ENCODE data around the gene PHKG2. TPM values are rescaled to one million over a fixed set of nuclear protein-coding genes. Genes with fewer than 3 reads are reported as not detected.
"Not testable (repeated sequence)": the region's sequence is repeated elsewhere in the genome, so short reads cannot be mapped to it uniquely, and the experiment has no call there.

PHKG2 gene
- 10 to 100 TPM; 32.1 to 37.6 (median 33.0) TPM for total RNA-seq
- long read RNA-seq, donor 1, full-length matches to known transcripts = 17 of 29 reads
- long read RNA-seq, donor 1, partial matches to known transcripts = 4 of 29 reads
- long read RNA-seq, donor 1, other reads (novel, unspliced or antisense) = 8 of 29 reads
- long read RNA-seq, donor 2, full-length matches to known transcripts = 39 of 50 reads
- long read RNA-seq, donor 2, partial matches to known transcripts = 3 of 50 reads
- long read RNA-seq, donor 2, other reads (novel, unspliced or antisense) = 8 of 50 reads

GRCh38 chr16:30747799-30748633 is at the start of gene PHKG2:
Gene PHKG2 (plus strand): TSS chr16:30748425. CDS start chr16:30748821, 396 bp downstream.
- Histone ChIP-seq H3K9me3 (no peaks in the 10 kb centered on the region), H3K4me3 (peak within 1 kb of the TSS; percentile 52), H3K4me1 (ENCODE audit: low read depth) (peaks cover 25% of the 10 kb centered on the region), H3K36me3 (ENCODE audit: low read depth) (peaks cover 3% of the 10 kb centered on the region)
- TF ChIP-seq CTCF (IDR thresholded peaks at IDR 0.05) = peak; percentile 22
- DNase-seq (peak; percentile 99 to 100 (median 99)), ATAC-seq (peak; percentile 94)
- intact Hi-C loops (cut with DNase I, micrococcal nuclease) = no loop called here

GRCh38 chr16:30698816-30699614 is 49.2 kb upstream of the PHKG2 start, which contains the start of gene SRCAP:
Gene SRCAP (plus strand): TSS chr16:30699171. CDS start chr16:30700825, 1,654 bp downstream.
- H3K4me3 ChIP-seq = peak within 1 kb of the TSS; percentile 94
- H3K9me3 ChIP-seq = no peaks in the 10 kb centered on the region
- peak; percentile 81 for ATAC-seq
- peak; percentile 92 to 93 (median 93) for DNase-seq
- H3K36me3 ChIP-seq (ENCODE audit: low read depth) = peaks cover 5% of the 10 kb centered on the region
- peaks cover 13% of the 10 kb centered on the region for H3K4me1 ChIP-seq (ENCODE audit: low read depth)
- TF ChIP-seq CTCF (IDR thresholded peaks at IDR 0.05) = no peak
- intact Hi-C loops (cut with DNase I, micrococcal nuclease) = no loop called here

GRCh38 chr16:30699615-30700099 is 48.6 kb upstream of the PHKG2 start:
- no peak for TF ChIP-seq CTCF (IDR thresholded peaks at IDR 0.05)
- peaks cover 13% of the 10 kb centered on the region for H3K4me1 ChIP-seq (ENCODE audit: low read depth)
- no peak for DNase-seq
- no peaks in the 10 kb centered on the region for H3K9me3 ChIP-seq
- peaks cover 5% of the 10 kb centered on the region for H3K36me3 ChIP-seq (ENCODE audit: low read depth)
- ATAC-seq = no peak
- intact Hi-C loops (cut with DNase I, micrococcal nuclease) = no loop called here
- no peak overlapping the region for H3K4me3 ChIP-seq

GRCh38 chr16:30700491-30700890 is 47.7 kb upstream of the PHKG2 start:
- H3K9me3 ChIP-seq = no peaks in the 10 kb centered on the region
- DNase-seq = no peak
- H3K4me3 ChIP-seq = no peak overlapping the region
- intact Hi-C loops (cut with DNase I, micrococcal nuclease) = no loop called here
- TF ChIP-seq CTCF (IDR thresholded peaks at IDR 0.05) = no peak
- H3K4me1 ChIP-seq (ENCODE audit: low read depth) = peaks cover 13% of the 10 kb centered on the region
- H3K36me3 ChIP-seq (ENCODE audit: low read depth) = peaks cover 9% of the 10 kb centered on the region
- no peak for ATAC-seq

- H3K4me1 ChIP-seq (ENCODE audit: low read depth) = peaks cover 13% of the 10 kb centered on the region
- H3K4me3 ChIP-seq = no peak overlapping the region
- no peak for TF ChIP-seq CTCF (IDR thresholded peaks at IDR 0.05)
- no peak for ATAC-seq
- H3K36me3 ChIP-seq (ENCODE audit: low read depth) = peaks cover 13% of the 10 kb centered on the region
- intact Hi-C loops (cut with DNase I, micrococcal nuclease) = no loop called here
- DNase-seq = no peak
- H3K9me3 ChIP-seq = no peaks in the 10 kb centered on the region
Measured at GRCh38 chr16:30700971-30701370, 47.3 kb upstream of the PHKG2 start.

- intact Hi-C loops (cut with DNase I, micrococcal nuclease); H3K4me3 ChIP-seq; DNase-seq; H3K4me1 ChIP-seq (ENCODE audit: low read depth); H3K9me3 ChIP-seq; ATAC-seq: not testable (repeated sequence)
- peaks cover 19% of the 10 kb centered on the region for H3K36me3 ChIP-seq (ENCODE audit: low read depth)
Measured at GRCh38 chr16:30703071-30703470, 45.2 kb upstream of the PHKG2 start.
